SK-N-SH treated with all-trans-retinoic acid at 6 μM for 48 hours (cell line): Measurements from ENCODE around the gene PRKG1.
"Not testable (repeated sequence)": the region's sequence is repeated elsewhere in the genome, so short reads cannot be mapped to it uniquely, and the experiment has no call there.

Source experiments
- ARNTL ChIP-seq: fragments of 450-650 bp; formaldehyde crosslinking; IDR thresholded peaks from 2 replicates; pipeline ENCODE4 v1.5.0; 2020; ENCODE audit warnings: low read depth, mild to moderate bottlenecking, moderate library complexity, borderline replicate concordance
- CREB5 ChIP-seq: fragments of 250-450 bp; sonication (Bioruptor Pico); IDR thresholded peaks from 2 replicates; pipeline ENCODE4 v1.5.1; 2020; ENCODE audit warnings: low read depth, mild to moderate bottlenecking, moderate library complexity
- PATZ1 ChIP-seq: fragments of 250-450 bp; sonication (Bioruptor Pico); IDR thresholded peaks from 2 replicates; pipeline ENCODE4 v1.8.0; 2020; ENCODE audit warnings: mild to moderate bottlenecking, moderate library complexity, borderline replicate concordance
- TOX ChIP-seq: fragments of 250-450 bp; sonication (Bioruptor Pico); IDR thresholded peaks from 2 replicates; pipeline ENCODE4 v1.8.0; 2021; ENCODE audit warnings: mild to moderate bottlenecking, moderate library complexity, borderline replicate concordance
- ZFP3 ChIP-seq: fragments of 250-450 bp; sonication (Bioruptor Pico); IDR thresholded peaks from 2 replicates; pipeline ENCODE4 v1.5.0; 2020; ENCODE audit warnings: mild to moderate bottlenecking, moderate library complexity
- ZFP30 ChIP-seq: fragments of 450-650 bp; formaldehyde crosslinking; IDR thresholded peaks from 2 replicates; pipeline ENCODE4 v1.5.0; 2022; ENCODE audit warnings: mild to moderate bottlenecking, moderate library complexity
- ZNF70 ChIP-seq: fragments of 450-650 bp; formaldehyde crosslinking; IDR thresholded peaks from 2 replicates; pipeline ENCODE4 v1.5.0; 2020; ENCODE audit warnings: mild to moderate bottlenecking, moderate library complexity
- ZNF8 ChIP-seq: fragments of 450-650 bp; formaldehyde crosslinking; IDR thresholded peaks from 2 replicates; pipeline ENCODE4 v1.5.0; 2020; ENCODE audit warnings: mild to moderate bottlenecking, moderate library complexity

- not testable (repeated sequence) for TF ChIP-seq ZFP30; ARNTL (CRISPR knock-in tag); ZFP3 (CRISPR knock-in tag); ZNF70 (CRISPR knock-in tag); TOX (CRISPR knock-in tag); CREB5 (CRISPR knock-in tag); ZNF8 (CRISPR knock-in tag); PATZ1 (CRISPR knock-in tag)
Measured at GRCh38 chr10:51281387-51281786, 207.1 kb downstream of the PRKG1 start.
